Keratinocyte (primary cell): ENCODE measurements around the gene ADAMTS9.

Source experiments
- CTCF ChIP-seq, 3 experiments: IDR thresholded peaks in 1 of 3; conservative IDR thresholded peaks in 1 of 3; optimal IDR thresholded peaks in 1 of 3; 2 replicates in 2 of 3; 3 replicates in 1 of 3; pipeline versions ENCODE3 to v1.5.1; 2011; ENCODE audit warnings: low read length in 3 of 3, mild to moderate bottlenecking in 3 of 3, moderate library complexity in 2 of 3, control low read depth in 1 of 3, inconsistent platforms in 1 of 3; ENCODE audit not compliant: insufficient read depth in 2 of 3; ENCODE audit errors: extremely low read depth in 1 of 3
- EZH2 ChIP-seq: IDR thresholded peaks from one replicate; pipeline ENCODE4 v1.6.1; 2012; ENCODE audit warnings: inconsistent platforms, mild to moderate bottlenecking, low read length, moderate library complexity

DNA sequence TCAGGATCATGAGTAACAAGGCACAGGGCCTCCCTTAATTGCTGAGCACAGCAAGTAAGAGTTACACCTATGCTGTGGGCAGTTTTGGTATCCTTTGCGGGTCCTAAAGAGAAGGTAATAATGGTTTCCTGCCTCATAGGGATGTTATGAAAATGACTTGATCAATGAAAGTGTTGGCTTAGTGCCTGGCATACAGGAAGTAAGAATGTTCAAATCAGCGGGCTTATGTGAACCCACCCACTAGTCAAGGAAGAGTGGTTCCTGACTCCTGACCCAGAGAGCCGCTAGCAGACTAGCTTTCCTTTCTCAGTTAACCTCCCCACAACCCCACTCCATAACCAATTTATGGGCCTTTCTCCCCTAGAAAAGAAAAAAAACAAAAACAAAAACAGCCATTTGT is 5.2 kb upstream of the ADAMTS9 start:
- no peak for TF ChIP-seq CTCF (optimal IDR thresholded peaks at IDR 0.05 in 1 of 3, IDR thresholded peaks at IDR 0.05 in 1 of 3, conservative IDR thresholded peaks at IDR 0.05 in 1 of 3; ENCODE audit: extremely low read depth in 1 of 3, insufficient read depth in 2 of 3, low read length in 3 of 3)
- TF ChIP-seq EZH2, result no peak
